HepG2 (cell line): Measurements from ENCODE around the gene DNAAF3. TPM values are rescaled to one million over a fixed set of nuclear protein-coding genes. Genes with fewer than 3 reads are reported as not detected.

Experiments
- ATF1 ChIP-seq: IDR thresholded peaks from 2 replicates; pipeline ENCODE4 v1.6.1; 2016; ENCODE audit warnings: mild to moderate bottlenecking, control low read depth
- DMAP1 ChIP-seq: IDR thresholded peaks from 2 replicates; pipeline ENCODE4 v1.6.1; 2016
- KAT7 ChIP-seq: IDR thresholded peaks from 2 replicates; pipeline ENCODE4 v1.6.1; 2018; ENCODE audit warnings: borderline replicate concordance, missing compliant biosample characterization
- MAF1 ChIP-seq: sonication (generic); formaldehyde crosslinking; IDR thresholded peaks from 2 replicates; pipeline ENCODE4 v1.5.0; 2020; ENCODE audit warnings: missing genetic modification reagents, borderline replicate concordance
- MNT ChIP-seq: fragments of 450-650 bp; IDR thresholded peaks from 2 replicates; pipeline ENCODE4 v1.6.1; 2016
- NFE2L2 ChIP-seq: fragments of 150-350 bp; IDR thresholded peaks from 2 replicates; pipeline ENCODE4 v1.6.1; 2014; ENCODE audit warnings: low read length
- NFYC ChIP-seq: IDR thresholded peaks from 2 replicates; pipeline ENCODE4 v1.6.1; 2016; ENCODE audit warnings: missing genetic modification reagents, missing compliant biosample characterization
- PBX3 ChIP-seq: sonication (generic); formaldehyde crosslinking; IDR thresholded peaks from 2 replicates; pipeline ENCODE4 v1.8.1; 2023; ENCODE audit warnings: missing genetic modification reagents, inconsistent platforms, borderline replicate concordance
- POLR2AphosphoS2 ChIP-seq: IDR thresholded peaks from 2 replicates; pipeline ENCODE4 v1.6.1; 2011; ENCODE audit warnings: low read depth, low read length, improper control_type of control experiment
- RBM22 ChIP-seq: fragments of 200-400 bp; formaldehyde crosslinking; optimal IDR thresholded peaks from 2 replicates; pipeline ENCODE3; 2017; ENCODE audit warnings: mild to moderate bottlenecking, low read length, moderate library complexity
- RNF2 ChIP-seq: fragments of 450-650 bp; conservative IDR thresholded peaks from 2 replicates; pipeline ENCODE4 v1.6.1; 2016; ENCODE audit warnings: low read depth
- SNAI1 ChIP-seq: sonication (generic); formaldehyde crosslinking; IDR thresholded peaks from 2 replicates; pipeline ENCODE4 v1.5.0; 2020; ENCODE audit warnings: mild to moderate bottlenecking, missing genetic modification reagents, borderline replicate concordance
- SRSF1 ChIP-seq: fragments of 200-400 bp; formaldehyde crosslinking; optimal IDR thresholded peaks from 2 replicates; pipeline ENCODE3; 2017; ENCODE audit warnings: mild to moderate bottlenecking, low read depth, low read length, moderate library complexity
- UBTF ChIP-seq: sonication (generic); formaldehyde crosslinking; IDR thresholded peaks from 2 replicates; pipeline ENCODE4 v1.4.0; 2020; ENCODE audit warnings: mild to moderate bottlenecking, missing genetic modification reagents
- ZBTB42 ChIP-seq: sonication (generic); formaldehyde crosslinking; IDR thresholded peaks from 2 replicates; pipeline ENCODE4 v1.5.0; 2020; ENCODE audit warnings: mild to moderate bottlenecking, missing genetic modification reagents
- ZBTB43 ChIP-seq: sonication (generic); formaldehyde crosslinking; conservative IDR thresholded peaks from 2 replicates; pipeline ENCODE4 v1.4.0; 2020; ENCODE audit warnings: missing genetic modification reagents
- ZNF230 ChIP-seq: sonication (generic); formaldehyde crosslinking; IDR thresholded peaks from 2 replicates; pipeline ENCODE4 v1.4.0; 2020; ENCODE audit warnings: mild to moderate bottlenecking, missing genetic modification reagents
- ZNF441 ChIP-seq: sonication (generic); formaldehyde crosslinking; IDR thresholded peaks from 2 replicates; pipeline ENCODE4 v1.7.0; 2021; ENCODE audit warnings: missing genetic modification reagents, borderline replicate concordance
- ZNF503 ChIP-seq: sonication (generic); formaldehyde crosslinking; IDR thresholded peaks from 2 replicates; pipeline ENCODE4 v1.4.0; 2020; ENCODE audit warnings: missing genetic modification reagents
- ZNF577 ChIP-seq: sonication (generic); formaldehyde crosslinking; IDR thresholded peaks from 2 replicates; pipeline ENCODE4 v1.4.0; 2020; ENCODE audit warnings: mild to moderate bottlenecking, low read depth, missing genetic modification reagents, borderline replicate concordance
- ZNF703 ChIP-seq: sonication (generic); formaldehyde crosslinking; IDR thresholded peaks from 2 replicates; pipeline ENCODE4 v1.5.1; 2020; ENCODE audit warnings: missing genetic modification reagents, mild to moderate bottlenecking, moderate library complexity, borderline replicate concordance
- ZNF713 ChIP-seq: sonication (generic); formaldehyde crosslinking; IDR thresholded peaks from 2 replicates; pipeline ENCODE4 v1.4.0; 2020; ENCODE audit warnings: mild to moderate bottlenecking, missing genetic modification reagents
- polyA plus RNA-seq, 8 experiments: library from polyadenylated mRNA; depleted of rRNA in 3 of 8; stranded (reverse) in 7 of 8; unstranded in 1 of 8; fragments of >200 nt; fragmentation: Illumina TruSeq in 4 of 8; extraction: Trizol in 4 of 8; gene quantifications; 2 replicates each; pipeline versions ENCODE4 v1.2.1 to v1.2.3, GENCODE V29; 2011 to 2016; ENCODE audit warnings: low read depth in 4 of 8, missing spikeins in 1 of 8, mixed read lengths in 1 of 8; ENCODE audit not compliant: insufficient read depth in 1 of 8
- total RNA-seq, 5 experiments: library from RNA; depleted of rRNA; stranded (reverse); fragments of >200 nt; fragmentation: Illumina TruSeq; extraction: Trizol; gene quantifications; 2 replicates each; pipeline ENCODE4 v1.2.3, GENCODE V29; 2016; ENCODE audit warnings: low read depth in 1 of 5

Gene DNAAF3
- total and polyA plus RNA-seq, 2 of the 13 experiments (the other 11 are each of a cell fraction or from before 2014, with no cell fraction given) = 0.30 to 0.40 TPM

GRCh38 chr19:55117663-55118391, 48.6 kb downstream of the DNAAF3 start (continued):
- TF ChIP-seq ZNF577 (CRISPR knock-in tag) (no peak), SNAI1 (peak; percentile 66; the same call in 1 of the 2 replicates), MAF1 (CRISPR knock-in tag) (no peak), SRSF1 (peak; percentile 72), ZNF503 (no peak), KAT7 (CRISPR knock-in tag) (peak; percentile 12; the same call in 1 of the 2 replicates), MNT (no peak), PBX3 (CRISPR knock-in tag) (no peak), NFE2L2 (no peak), ZNF230 (CRISPR knock-in tag) (no peak), POLR2AphosphoS2 (no peak), ZNF441 (CRISPR knock-in tag) (0 out of 2 replicates have a peak, but pooled peaks have one; percentile 49), ATF1 (CRISPR knock-in tag) (peak; percentile 93), ZNF713 (CRISPR knock-in tag) (no peak), ZBTB42 (0 out of 2 replicates have a peak, but pooled peaks have one; percentile 41), DMAP1 (CRISPR knock-in tag) (peak; percentile 56), RNF2 (no peak), NFYC (CRISPR knock-in tag) (peak; percentile 76), ZNF703 (CRISPR knock-in tag) (no peak), RBM22 (no peak), UBTF (CRISPR knock-in tag) (0 out of 2 replicates have a peak, but pooled peaks have one; percentile 26), ZBTB43 (CRISPR knock-in tag) (no peak)
